ENCODE data around the gene ZBTB20. TPM values are rescaled to one million over a fixed set of nuclear protein-coding genes. Genes with fewer than 3 reads are reported as not detected.

ZBTB20 gene
- total RNA-seq, 1 donor from 2014 or later, result 61.0 TPM

GRCh38 chr3:114743746-114744485, 403.2 kb downstream of the ZBTB20 start:
- H3K27me3 ChIP-seq, result no peaks in the 10 kb centered on the region
- H3K27ac ChIP-seq, result no peak overlapping the region
- H3K9me3 ChIP-seq, result no peaks in the 10 kb centered on the region
- no peak for TF ChIP-seq CTCF (IDR thresholded peaks at IDR 0.05)
- no peaks in the 10 kb centered on the region for H3K36me3 ChIP-seq
- intact Hi-C loops (cut with DNase I), result no loop called here
- no peak overlapping the region for H3K4me3 ChIP-seq
- ATAC-seq (no peak), DNase-seq (no peak)
- peaks cover 5% of the 10 kb centered on the region for H3K4me1 ChIP-seq

GRCh38 chr3:114741066-114741465, 406.0 kb downstream of the ZBTB20 start:
- intact Hi-C loops (cut with DNase I), result no loop called here
- Histone ChIP-seq H3K27me3 (no peaks in the 10 kb centered on the region), H3K4me3 (no peak overlapping the region), H3K27ac (no peak overlapping the region), H3K4me1 (no peaks in the 10 kb centered on the region), H3K9me3 (no peaks in the 10 kb centered on the region), H3K36me3 (no peaks in the 10 kb centered on the region)
- no peak for ATAC-seq
- no peak for DNase-seq
- TF ChIP-seq CTCF (IDR thresholded peaks at IDR 0.05), result no peak

GRCh38 chr3:114739627-114740026, 407.5 kb downstream of the ZBTB20 start:
- no peak for TF ChIP-seq CTCF (IDR thresholded peaks at IDR 0.05)
- no peak for ATAC-seq
- H3K4me1 ChIP-seq, result no peaks in the 10 kb centered on the region
- DNase-seq, result no peak
- H3K27me3 ChIP-seq, result no peaks in the 10 kb centered on the region
- no peak overlapping the region for H3K27ac ChIP-seq
- no peak overlapping the region for H3K4me3 ChIP-seq
- intact Hi-C loops (cut with DNase I), result no loop called here
- H3K9me3 ChIP-seq, result no peaks in the 10 kb centered on the region
- no peaks in the 10 kb centered on the region for H3K36me3 ChIP-seq

GRCh38 chr3:114732353-114732752, 414.7 kb downstream of the ZBTB20 start:
- Histone ChIP-seq H3K4me3 (no peak overlapping the region), H3K4me1 (no peaks in the 10 kb centered on the region), H3K27ac (no peak overlapping the region), H3K27me3 (no peaks in the 10 kb centered on the region), H3K9me3 (no peaks in the 10 kb centered on the region), H3K36me3 (no peaks in the 10 kb centered on the region)
- intact Hi-C loops (cut with DNase I), result no loop called here
- no peak for ATAC-seq
- no peak for TF ChIP-seq CTCF (IDR thresholded peaks at IDR 0.05)
- DNase-seq, result no peak

- ATAC-seq, result no peak
Observed at GRCh38 chr3:114730397-114730796, 416.7 kb downstream of the ZBTB20 start.

More at GRCh38 chr3:114730397-114730796, 416.7 kb downstream of the ZBTB20 start:
- no peak overlapping the region for H3K4me3 ChIP-seq
- H3K27me3 ChIP-seq, result no peaks in the 10 kb centered on the region
- no peaks in the 10 kb centered on the region for H3K4me1 ChIP-seq
- no peak for TF ChIP-seq CTCF (IDR thresholded peaks at IDR 0.05)
- no peak for DNase-seq
- no peak overlapping the region for H3K27ac ChIP-seq
- no peaks in the 10 kb centered on the region for H3K36me3 ChIP-seq
- intact Hi-C loops (cut with DNase I), result no loop called here
- H3K9me3 ChIP-seq, result no peaks in the 10 kb centered on the region

Data from upper lobe of right lung (tissue), 1 donor.